Type B pancreatic cell (in vitro differentiated cells): ENCODE measurements around the gene CSNK1G2. TPM values are rescaled to one million over a fixed set of nuclear protein-coding genes. Genes with fewer than 3 reads are reported as not detected.

Experiments used
- DNase-seq: peaks from one replicate; pipeline ENCODE4 v3.0.0; 2021; ENCODE audit warnings: mixed read lengths; ENCODE audit not compliant: unreplicated experiment; ENCODE audit errors: extremely low spot score
- H3K27ac Mint-ChIP-seq: 2 replicates; pipeline ENCODE4 v1.8.0; 2021; ENCODE audit warnings: mild to moderate bottlenecking, mixed read lengths
- H3K27me3 Mint-ChIP-seq: 2 replicates; pipeline ENCODE4 v1.8.0; 2021; ENCODE audit warnings: mixed read lengths
- H3K36me3 Mint-ChIP-seq: 2 replicates; pipeline ENCODE4 v1.8.0; 2021; ENCODE audit warnings: mixed read lengths
- H3K4me1 Mint-ChIP-seq: one replicate; pipeline ENCODE4 v1.8.0; 2021; ENCODE audit warnings: mixed read lengths; ENCODE audit not compliant: unreplicated experiment
- H3K4me3 Mint-ChIP-seq: 2 replicates; pipeline ENCODE4 v1.8.0; 2021; ENCODE audit warnings: mild to moderate bottlenecking, mixed read lengths
- H3K9me3 Mint-ChIP-seq: 2 replicates; pipeline ENCODE4 v1.8.0; 2021; ENCODE audit warnings: mixed read lengths
- CTCF ChIP-seq: fragments of 200-600 bp; sonication (generic); conservative IDR thresholded peaks from 2 replicates; pipeline ENCODE4 v1.5.0; 2021; ENCODE audit warnings: antibody characterized with exemption, mild to moderate bottlenecking
- total RNA-seq: library from RNA; stranded (reverse); gene quantifications from 2 replicates; pipeline ENCODE4 v1.2.1, GENCODE V29; 2021; ENCODE audit warnings: low replicate concordance

The CSNK1G2 gene
- total RNA-seq, 1 donor from 2014 or later = 71.6 TPM

GRCh38 chr19:1933244-1933643 is 7.7 kb upstream of the CSNK1G2 start:
- no peak overlapping the region for H3K27ac Mint-ChIP-seq
- H3K36me3 Mint-ChIP-seq = no peaks in the 10 kb centered on the region
- H3K27me3 Mint-ChIP-seq = no peaks in the 10 kb centered on the region

GRCh38 chr19:1933942-1934341 is 7.0 kb upstream of the CSNK1G2 start:
- no peaks in the 10 kb centered on the region for H3K4me1 Mint-ChIP-seq
- no peak for DNase-seq
- H3K4me3 Mint-ChIP-seq = no peak overlapping the region
- H3K9me3 Mint-ChIP-seq = no peaks in the 10 kb centered on the region
- TF ChIP-seq CTCF = no peak
- no peaks in the 10 kb centered on the region for H3K27me3 Mint-ChIP-seq
- no peak overlapping the region for H3K27ac Mint-ChIP-seq
- H3K36me3 Mint-ChIP-seq = no peaks in the 10 kb centered on the region

More at GRCh38 chr19:1933244-1933643, 7.7 kb upstream of the CSNK1G2 start:
- H3K4me3 Mint-ChIP-seq = no peak overlapping the region
- no peaks in the 10 kb centered on the region for H3K4me1 Mint-ChIP-seq
- TF ChIP-seq CTCF = no peak
- no peaks in the 10 kb centered on the region for H3K9me3 Mint-ChIP-seq
- no peak for DNase-seq

GRCh38 chr19:1935484-1936208 is 5.3 kb upstream of the CSNK1G2 start:
- H3K9me3 Mint-ChIP-seq = no peaks in the 10 kb centered on the region
- peak overlapping the region; percentile 11 for H3K27ac Mint-ChIP-seq
- no peak overlapping the region for H3K4me3 Mint-ChIP-seq
- H3K36me3 Mint-ChIP-seq = no peaks in the 10 kb centered on the region
- peaks cover 7% of the 10 kb centered on the region for H3K4me1 Mint-ChIP-seq
- no peak for DNase-seq
- H3K27me3 Mint-ChIP-seq = no peaks in the 10 kb centered on the region
- TF ChIP-seq CTCF = no peak

GRCh38 chr19:1936430-1936829 is 4.5 kb upstream of the CSNK1G2 start:
- Mint-ChIP-seq H3K27ac (peak overlapping the region; percentile 50), H3K36me3 (no peaks in the 10 kb centered on the region), H3K4me3 (no peak overlapping the region), H3K4me1 (peaks cover 7% of the 10 kb centered on the region), H3K9me3 (no peaks in the 10 kb centered on the region), H3K27me3 (no peaks in the 10 kb centered on the region)
- DNase-seq = no peak
- TF ChIP-seq CTCF = no peak

- Mint-ChIP-seq H3K36me3 (no peaks in the 10 kb centered on the region), H3K27ac (peak overlapping the region; percentile 50)
- no peak for TF ChIP-seq CTCF
Observed at GRCh38 chr19:1936916-1937610, 3.9 kb upstream of the CSNK1G2 start.

More at GRCh38 chr19:1936916-1937610, 3.9 kb upstream of the CSNK1G2 start:
- Mint-ChIP-seq H3K4me3 (no peak overlapping the region), H3K27me3 (no peaks in the 10 kb centered on the region), H3K9me3 (no peaks in the 10 kb centered on the region), H3K4me1 (peaks cover 7% of the 10 kb centered on the region)
- no peak for DNase-seq
